ENCODE results near the gene METRNL. TPM values are rescaled to one million over a fixed set of nuclear protein-coding genes. Genes with fewer than 3 reads are reported as not detected.

METRNL gene
- total RNA-seq, 1 experiment from 2014 or later = 30.6 TPM

GRCh38 chr17:83090444-83091256 is 11.2 kb downstream of the METRNL start:
- no peak for DNase-seq
- H2AFZ ChIP-seq (ENCODE audit: low read length) = no peak overlapping the region
- H3K9me3 ChIP-seq (ENCODE audit: low read length) = no peaks in the 10 kb centered on the region
- ChIA-PET CTCF (no interaction called here), POLR2A (ENCODE audit: unreplicated experiment) (no interaction called here)
- H3K27me3 ChIP-seq (ENCODE audit: low read length) = no peaks in the 10 kb centered on the region
- no peak for ATAC-seq
- BruUV-seq (replicated peaks) = no TSS peak
- peaks cover 29% of the 10 kb centered on the region for H3K4me1 ChIP-seq (ENCODE audit: insufficient read depth, low read length)
- H3K27ac ChIP-seq (ENCODE audit: low read length) = no peak overlapping the region
- no peaks in the 10 kb centered on the region for H4K20me1 ChIP-seq (ENCODE audit: low read length)
- no peaks in the 10 kb centered on the region for H3F3A ChIP-seq (ENCODE audit: low read length, unreplicated experiment)
- H3K4me2 ChIP-seq (ENCODE audit: low read length) = no peak overlapping the region
- H3K9ac ChIP-seq (ENCODE audit: low read length) = no peak overlapping the region
- H3K4me3 ChIP-seq (ENCODE audit: low read length) = no peak overlapping the region
- no peaks in the 10 kb centered on the region for H3K79me2 ChIP-seq (ENCODE audit: low read length)
- TF ChIP-seq, protein P1, sequence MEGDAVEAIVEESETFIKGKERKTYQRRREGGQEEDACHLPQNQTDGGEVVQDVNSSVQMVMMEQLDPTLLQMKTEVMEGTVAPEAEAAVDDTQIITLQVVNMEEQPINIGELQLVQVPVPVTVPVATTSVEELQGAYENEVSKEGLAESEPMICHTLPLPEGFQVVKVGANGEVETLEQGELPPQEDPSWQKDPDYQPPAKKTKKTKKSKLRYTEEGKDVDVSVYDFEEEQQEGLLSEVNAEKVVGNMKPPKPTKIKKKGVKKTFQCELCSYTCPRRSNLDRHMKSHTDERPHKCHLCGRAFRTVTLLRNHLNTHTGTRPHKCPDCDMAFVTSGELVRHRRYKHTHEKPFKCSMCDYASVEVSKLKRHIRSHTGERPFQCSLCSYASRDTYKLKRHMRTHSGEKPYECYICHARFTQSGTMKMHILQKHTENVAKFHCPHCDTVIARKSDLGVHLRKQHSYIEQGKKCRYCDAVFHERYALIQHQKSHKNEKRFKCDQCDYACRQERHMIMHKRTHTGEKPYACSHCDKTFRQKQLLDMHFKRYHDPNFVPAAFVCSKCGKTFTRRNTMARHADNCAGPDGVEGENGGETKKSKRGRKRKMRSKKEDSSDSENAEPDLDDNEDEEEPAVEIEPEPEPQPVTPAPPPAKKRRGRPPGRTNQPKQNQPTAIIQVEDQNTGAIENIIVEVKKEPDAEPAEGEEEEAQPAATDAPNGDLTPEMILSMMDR (conservative IDR thresholded peaks at IDR 0.05; ENCODE audit: low read depth, low read length) = no peak
- TF ChIP-seq EZH2phosphoT487 (IDR thresholded peaks at IDR 0.05; ENCODE audit: borderline replicate concordance, low read length) (no peak), EZH2 (IDR thresholded peaks at IDR 0.05; ENCODE audit: low read length, unreplicated experiment) (no peak)
- no peaks in the 10 kb centered on the region for H3K9me2 ChIP-seq (replicated peaks; ENCODE audit: low read length)
- H3K36me3 ChIP-seq (ENCODE audit: low read depth, low read length) = no peaks in the 10 kb centered on the region
- intact Hi-C loops (cut with micrococcal nuclease) = no loop called here

DNA sequence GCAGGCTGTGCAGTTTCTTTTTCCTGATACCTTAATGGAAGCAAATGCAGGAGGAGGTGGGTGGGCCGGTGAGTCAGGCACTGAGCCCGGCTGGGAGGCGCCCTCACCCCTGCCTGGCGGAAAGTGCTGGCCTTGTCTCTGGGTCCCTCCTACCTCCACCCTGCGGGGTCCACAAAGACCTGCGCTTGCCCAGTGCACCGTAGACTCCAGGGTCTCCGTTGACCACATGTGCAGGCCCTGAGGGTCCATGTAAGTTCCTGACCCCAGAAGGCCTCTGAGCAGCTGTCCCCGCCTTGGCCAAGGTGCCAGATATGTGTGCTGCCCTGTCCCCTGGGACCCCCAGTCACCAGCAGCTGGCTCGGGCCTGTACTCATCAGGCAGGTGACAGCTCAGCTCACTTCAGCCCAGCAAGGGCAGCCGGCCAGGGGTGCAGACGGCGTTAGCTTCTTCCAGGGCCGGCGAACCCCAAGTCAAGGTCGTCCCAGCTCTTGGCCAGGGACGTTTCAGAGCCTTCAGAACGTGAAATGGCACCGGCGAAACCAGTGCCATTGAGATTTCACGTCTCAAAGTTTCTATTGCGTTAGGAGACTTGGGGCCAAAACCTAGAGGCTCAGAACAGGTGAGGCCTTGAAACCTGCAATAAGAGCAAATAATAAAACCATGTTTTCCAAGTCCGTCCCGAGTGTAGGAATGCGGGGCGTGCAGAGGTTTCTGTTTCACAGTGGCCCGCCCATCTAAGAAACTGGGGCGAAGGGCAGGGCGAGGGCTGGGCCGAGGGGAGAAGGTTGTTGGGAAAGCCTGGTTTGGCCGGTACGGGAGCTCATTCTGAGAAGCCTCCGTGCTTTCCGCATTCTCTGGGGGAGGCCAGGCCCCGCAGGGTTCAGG is 12.1 kb downstream of the METRNL start:
- Histone ChIP-seq H4K20me1 (ENCODE audit: low read length) (no peaks in the 10 kb centered on the region), H3K27me3 (ENCODE audit: low read length) (no peaks in the 10 kb centered on the region), H3K9me2 (replicated peaks; ENCODE audit: low read length) (no peaks in the 10 kb centered on the region), H3K9me3 (ENCODE audit: low read length) (no peaks in the 10 kb centered on the region), H3K9ac (ENCODE audit: low read length) (no peak overlapping the region), H3K4me1 (ENCODE audit: insufficient read depth, low read length) (peaks cover 29% of the 10 kb centered on the region), H3K4me3 (ENCODE audit: low read length) (no peak overlapping the region), H3K36me3 (ENCODE audit: low read depth, low read length) (no peaks in the 10 kb centered on the region), H3F3A (ENCODE audit: low read length, unreplicated experiment) (no peaks in the 10 kb centered on the region), H3K27ac (ENCODE audit: low read length) (peak overlapping the region; percentile 49), H3K79me2 (ENCODE audit: low read length) (no peaks in the 10 kb centered on the region), H2AFZ (ENCODE audit: low read length) (no peak overlapping the region), H3K4me2 (ENCODE audit: low read length) (peak overlapping the region; percentile 53)
- ChIA-PET POLR2A (ENCODE audit: unreplicated experiment) (no interaction called here), CTCF (no interaction called here)
- ATAC-seq (no peak), DNase-seq (peak; percentile 56)
- intact Hi-C loops (cut with micrococcal nuclease) = no loop called here
- BruUV-seq (replicated peaks) = no TSS peak
- TF ChIP-seq EZH2phosphoT487 (IDR thresholded peaks at IDR 0.05; ENCODE audit: borderline replicate concordance, low read length) (no peak), EZH2 (IDR thresholded peaks at IDR 0.05; ENCODE audit: low read length, unreplicated experiment) (no peak)
- TF ChIP-seq, protein P1 (conservative IDR thresholded peaks at IDR 0.05; ENCODE audit: low read depth, low read length) = no peak

Measured in PC-3 (cell line).